Measurements from ENCODE around the gene PHACTR3.

PHACTR3 gene

GRCh38 chr20:59602546-59603080 lies 1.7 kb upstream of the PHACTR3 start:
- WGBS: 58% methylated on average over 3 of the region's 3 CpGs
- no peak overlapping the region for H3K14ac ChIP-seq (ENCODE audit: low read length in 2 of 2)
- no peak overlapping the region for H3K4me2 ChIP-seq (ENCODE audit: low read length, poor library complexity, severe bottlenecking)
- no peaks in the 10 kb centered on the region for H3K4me1 ChIP-seq (ENCODE audit: control insufficient read depth, insufficient read depth, low read depth, low read length)
- no peak overlapping the region for H2AK5ac ChIP-seq (ENCODE audit: low read length, severe bottlenecking)
- no peak overlapping the region for H3K18ac ChIP-seq (ENCODE audit: low read depth in 1 of 2, low read length in 2 of 2)
- H4K8ac ChIP-seq (ENCODE audit: low read length): no peak overlapping the region
- H3K36me3 ChIP-seq (ENCODE audit: control insufficient read depth in 1 of 2, insufficient read depth in 2 of 2, low read depth in 1 of 2, low read length in 2 of 2): no peaks in the 10 kb centered on the region
- no peak overlapping the region for H3K23ac ChIP-seq (ENCODE audit: low read length in 2 of 2)
- no peak overlapping the region for H2BK120ac ChIP-seq (ENCODE audit: low read depth, low read length)
- H3K9ac ChIP-seq (ENCODE audit: low read length): no peak overlapping the region
- H2BK5ac ChIP-seq (ENCODE audit: low read depth, low read length, poor library complexity, severe bottlenecking): no peak overlapping the region
- no peak overlapping the region for H3K4ac ChIP-seq (ENCODE audit: low read depth in 1 of 2, low read length in 2 of 2)
- H3K9me3 ChIP-seq (ENCODE audit: control insufficient read depth, low read length): no peaks in the 10 kb centered on the region
- no peaks in the 10 kb centered on the region for H3K79me1 ChIP-seq (replicated peaks; ENCODE audit: low read length, poor library complexity, severe bottlenecking)
- no peak overlapping the region for H2AFZ ChIP-seq (ENCODE audit: low read depth, low read length)
- peaks cover 0 to 87% of the 10 kb centered on the region in 2 experiments for H3K27me3 ChIP-seq (ENCODE audit: control insufficient read depth in 1 of 2, insufficient read depth in 1 of 2, low read length in 2 of 2)
- no peak overlapping the region for H3K4me3 ChIP-seq (ENCODE audit: insufficient read depth in 1 of 2, low read depth in 1 of 2, low read length in 2 of 2)
- no peak for DNase-seq
- H2BK15ac ChIP-seq (ENCODE audit: low read depth, poor library complexity, severe bottlenecking): no peak overlapping the region
- no peak overlapping the region for H2BK12ac ChIP-seq (ENCODE audit: low read length in 2 of 2)
- H3K27ac ChIP-seq (ENCODE audit: low read length, poor library complexity, severe bottlenecking): no peak overlapping the region
- no peak overlapping the region for H4K91ac ChIP-seq (ENCODE audit: low read length)

- Histone ChIP-seq H2AFZ (ENCODE audit: low read depth, low read length) (no peak overlapping the region), H3K9ac (ENCODE audit: low read length) (no peak overlapping the region), H3K14ac (ENCODE audit: low read length in 2 of 2) (no peak overlapping the region), H3K23ac (ENCODE audit: low read length in 2 of 2) (no peak overlapping the region), H3K27me3 (ENCODE audit: control insufficient read depth in 1 of 2, insufficient read depth in 1 of 2, low read length in 2 of 2) (peaks cover 0 to 87% of the 10 kb centered on the region in 2 experiments), H3K4me3 (ENCODE audit: insufficient read depth in 1 of 2, low read depth in 1 of 2, low read length in 2 of 2) (no peak overlapping the region), H2BK120ac (ENCODE audit: low read depth, low read length) (no peak overlapping the region), H4K91ac (ENCODE audit: low read length) (no peak overlapping the region), H3K27ac (ENCODE audit: low read length, poor library complexity, severe bottlenecking) (no peak overlapping the region), H2BK15ac (ENCODE audit: low read depth, poor library complexity, severe bottlenecking) (no peak overlapping the region), H4K8ac (ENCODE audit: low read length) (no peak overlapping the region), H3K4me1 (ENCODE audit: control insufficient read depth, insufficient read depth, low read depth, low read length) (no peaks in the 10 kb centered on the region), H3K79me1 (replicated peaks; ENCODE audit: low read length, poor library complexity, severe bottlenecking) (no peaks in the 10 kb centered on the region), H3K9me3 (ENCODE audit: control insufficient read depth, low read length) (no peaks in the 10 kb centered on the region), H3K36me3 (ENCODE audit: control insufficient read depth in 1 of 2, insufficient read depth in 2 of 2, low read depth in 1 of 2, low read length in 2 of 2) (no peaks in the 10 kb centered on the region), H2AK5ac (ENCODE audit: low read length, severe bottlenecking) (no peak overlapping the region), H2BK12ac (ENCODE audit: low read length in 2 of 2) (no peak overlapping the region), H2BK5ac (ENCODE audit: low read depth, low read length, poor library complexity, severe bottlenecking) (no peak overlapping the region), H3K4me2 (ENCODE audit: low read length, poor library complexity, severe bottlenecking) (no peak overlapping the region), H3K4ac (ENCODE audit: low read depth in 1 of 2, low read length in 2 of 2) (no peak overlapping the region), H3K18ac (ENCODE audit: low read depth in 1 of 2, low read length in 2 of 2) (no peak overlapping the region)
- DNase-seq: no peak
- WGBS: 79% methylated on average over 4 of the region's 9 CpGs
These were observed 1.2 kb upstream of the PHACTR3 start for GRCh38 chr20:59603176-59603575.

- no peak overlapping the region for H3K23ac ChIP-seq (ENCODE audit: low read length in 2 of 2)
- H3K79me1 ChIP-seq (replicated peaks; ENCODE audit: low read length, poor library complexity, severe bottlenecking): no peaks in the 10 kb centered on the region
- H2AFZ ChIP-seq (ENCODE audit: low read depth, low read length): peak overlapping the region; percentile 14
- H3K14ac ChIP-seq (ENCODE audit: low read length in 2 of 2): no peak overlapping the region
- no peak overlapping the region for H3K18ac ChIP-seq (ENCODE audit: low read depth in 1 of 2, low read length in 2 of 2)
- no peak overlapping the region for H2BK12ac ChIP-seq (ENCODE audit: low read length in 2 of 2)
- H2BK120ac ChIP-seq (ENCODE audit: low read depth, low read length): no peak overlapping the region
- no peak overlapping the region for H3K9ac ChIP-seq (ENCODE audit: low read length)
- H4K8ac ChIP-seq (ENCODE audit: low read length): no peak overlapping the region
- H3K9me3 ChIP-seq (ENCODE audit: control insufficient read depth, low read length): no peaks in the 10 kb centered on the region
- H2BK15ac ChIP-seq (ENCODE audit: low read depth, poor library complexity, severe bottlenecking): no peak overlapping the region
- no peaks in the 10 kb centered on the region for H3K4me1 ChIP-seq (ENCODE audit: control insufficient read depth, insufficient read depth, low read depth, low read length)
- H2BK5ac ChIP-seq (ENCODE audit: low read depth, low read length, poor library complexity, severe bottlenecking): no peak overlapping the region
- peaks cover 0 to 78% of the 10 kb centered on the region in 2 experiments for H3K27me3 ChIP-seq (ENCODE audit: control insufficient read depth in 1 of 2, insufficient read depth in 1 of 2, low read length in 2 of 2)
- H3K4me2 ChIP-seq (ENCODE audit: low read length, poor library complexity, severe bottlenecking): no peak overlapping the region
- H3K4me3 ChIP-seq (ENCODE audit: insufficient read depth in 1 of 2, low read depth in 1 of 2, low read length in 2 of 2): no peak overlapping the region
- no peaks in the 10 kb centered on the region for H3K36me3 ChIP-seq (ENCODE audit: control insufficient read depth in 1 of 2, insufficient read depth in 2 of 2, low read depth in 1 of 2, low read length in 2 of 2)
- H3K4ac ChIP-seq (ENCODE audit: low read depth in 1 of 2, low read length in 2 of 2): no peak overlapping the region
- no peak for DNase-seq
- 92% methylated on average over 65 of the region's 88 CpGs for WGBS
- no peak overlapping the region for H4K91ac ChIP-seq (ENCODE audit: low read length)
- no peak overlapping the region for H3K27ac ChIP-seq (ENCODE audit: low read length, poor library complexity, severe bottlenecking)
- no peak overlapping the region for H2AK5ac ChIP-seq (ENCODE audit: low read length, severe bottlenecking)
These were observed 631 bp downstream of the PHACTR3 start for GRCh38 chr20:59604741-59605600.

- no peaks in the 10 kb centered on the region for H3K4me1 ChIP-seq (ENCODE audit: control insufficient read depth, insufficient read depth, low read depth, low read length)
- H3K23ac ChIP-seq (ENCODE audit: low read length in 2 of 2): no peak overlapping the region
- H3K79me1 ChIP-seq (replicated peaks; ENCODE audit: low read length, poor library complexity, severe bottlenecking): no peaks in the 10 kb centered on the region
- H3K27ac ChIP-seq (ENCODE audit: low read length, poor library complexity, severe bottlenecking): no peak overlapping the region
- H3K14ac ChIP-seq (ENCODE audit: low read length in 2 of 2): no peak overlapping the region
- peaks cover 0 to 77% of the 10 kb centered on the region in 2 experiments for H3K27me3 ChIP-seq (ENCODE audit: control insufficient read depth in 1 of 2, insufficient read depth in 1 of 2, low read length in 2 of 2)
- DNase-seq: no peak
- H3K4me2 ChIP-seq (ENCODE audit: low read length, poor library complexity, severe bottlenecking): no peak overlapping the region
- H4K91ac ChIP-seq (ENCODE audit: low read length): no peak overlapping the region
- H2AK5ac ChIP-seq (ENCODE audit: low read length, severe bottlenecking): no peak overlapping the region
- H4K8ac ChIP-seq (ENCODE audit: low read length): no peak overlapping the region
- no peak overlapping the region for H2BK120ac ChIP-seq (ENCODE audit: low read depth, low read length)
- no peaks in the 10 kb centered on the region for H3K9me3 ChIP-seq (ENCODE audit: control insufficient read depth, low read length)
- H3K4me3 ChIP-seq (ENCODE audit: insufficient read depth in 1 of 2, low read depth in 1 of 2, low read length in 2 of 2): no peak overlapping the region
- WGBS: 87% methylated on average over 20 of the region's 26 CpGs
- H3K18ac ChIP-seq (ENCODE audit: low read depth in 1 of 2, low read length in 2 of 2): no peak overlapping the region
- no peak overlapping the region for H3K9ac ChIP-seq (ENCODE audit: low read length)
- peak overlapping the region; percentile 14 for H2AFZ ChIP-seq (ENCODE audit: low read depth, low read length)
- H2BK5ac ChIP-seq (ENCODE audit: low read depth, low read length, poor library complexity, severe bottlenecking): no peak overlapping the region
- no peak overlapping the region for H2BK15ac ChIP-seq (ENCODE audit: low read depth, poor library complexity, severe bottlenecking)
- H2BK12ac ChIP-seq (ENCODE audit: low read length in 2 of 2): no peak overlapping the region
- H3K4ac ChIP-seq (ENCODE audit: low read depth in 1 of 2, low read length in 2 of 2): no peak overlapping the region
- H3K36me3 ChIP-seq (ENCODE audit: control insufficient read depth in 1 of 2, insufficient read depth in 2 of 2, low read depth in 1 of 2, low read length in 2 of 2): no peaks in the 10 kb centered on the region
These were observed 1.4 kb downstream of the PHACTR3 start for GRCh38 chr20:59605601-59606364.
